GM18858 (cell line): Measurements from ENCODE around the gene STPG2.

Experiments
- ATAC-seq: cut with Tn5 transposase; IDR thresholded peaks from one replicate; pipeline ENCODE4 v1.9.1; 2021; ENCODE audit not compliant: unreplicated experiment

STPG2 gene

DNA sequence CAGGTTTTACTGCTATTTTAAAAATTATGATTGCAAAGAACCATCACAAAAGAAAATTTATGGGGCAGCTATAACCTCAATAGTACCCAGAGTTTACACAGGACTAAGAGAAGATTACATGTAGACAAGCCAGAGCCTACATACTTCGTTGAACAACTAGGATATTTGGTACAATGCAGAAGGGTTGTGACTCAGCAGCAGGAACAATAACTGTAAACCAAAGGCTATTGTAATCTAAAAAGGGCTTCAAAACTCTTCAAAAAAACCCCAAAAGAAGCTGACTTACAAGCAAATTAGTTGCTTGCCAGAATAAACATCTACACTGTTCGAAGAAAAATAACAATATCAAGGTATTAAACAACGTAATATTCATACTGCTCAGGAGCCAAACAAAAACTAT, 618.0 kb downstream of the STPG2 start:
- no peak for ATAC-seq

DNA sequence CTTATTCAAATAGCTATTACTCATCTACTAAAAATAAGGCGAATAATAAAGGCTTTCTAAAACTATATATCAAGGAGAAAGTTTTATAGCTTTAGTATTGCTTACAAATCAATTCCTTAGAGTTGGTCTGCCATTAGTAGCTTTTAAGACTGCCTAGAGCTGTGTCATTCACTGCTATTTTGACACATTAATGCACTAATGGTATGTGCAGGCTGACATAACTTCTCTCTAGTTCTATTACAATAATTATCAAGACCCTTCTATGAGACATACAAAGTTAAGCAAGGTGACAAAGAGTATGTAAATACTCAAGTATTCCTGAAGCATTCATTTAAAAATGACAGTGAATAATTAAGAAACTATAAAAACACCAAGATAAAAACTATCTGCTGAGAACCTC, 625.3 kb downstream of the STPG2 start:
- ATAC-seq, result no peak

DNA sequence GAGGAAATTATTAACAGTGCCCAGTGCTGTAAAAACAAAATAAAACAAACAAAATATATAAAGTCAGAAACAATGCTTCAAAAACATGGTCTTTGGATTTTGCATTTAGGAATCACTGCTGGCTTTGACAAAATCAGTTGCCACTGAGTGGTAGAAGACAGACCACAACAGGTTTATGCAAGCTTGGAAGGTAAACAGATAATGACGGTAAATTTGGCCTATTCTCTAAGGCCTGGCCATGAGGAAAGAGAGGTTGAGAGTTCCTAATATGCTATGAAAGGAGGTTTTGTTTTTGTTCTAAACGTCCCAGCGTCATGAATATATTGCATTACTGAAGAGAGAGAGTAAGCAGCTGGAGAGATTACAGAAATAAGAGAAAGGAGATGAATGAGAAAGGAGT, 629.4 kb downstream of the STPG2 start:
- ATAC-seq, result no peak
